NCI-H1105 treated with DMSO at 0.1 percent for 48 hours (cell line): ENCODE results near the gene DIPK2B.

Source experiments
- DNase-seq: peaks from one replicate; lab custom pipeline; 2025; lab: John Stamatoyannopoulos, UW

The DIPK2B gene

GRCh38 chrX:45157647-45158046 is 43.0 kb downstream of the DIPK2B start:
- DNase-seq = no peak

- DNase-seq = no peak
These were observed 46.2 kb downstream of the DIPK2B start for GRCh38 chrX:45154462-45154861.

GRCh38 chrX:45154033-45154360 is 46.7 kb downstream of the DIPK2B start:
- no peak for DNase-seq
